ENCODE data around the gene TMEM217.
A peak's percentile ranks its signal among the peaks of the same experiment; 100 is the strongest.

TMEM217 gene

GRCh38 chr6:37177935-37178517 is 79.9 kb downstream of the TMEM217 start:
- no peak for DNase-seq

GRCh38 chr6:37177077-37177934 is 80.6 kb downstream of the TMEM217 start:
- DNase-seq, result no peak

- no peak for DNase-seq
Observed at GRCh38 chr6:37176268-37177076, 81.5 kb downstream of the TMEM217 start.

- no peak for DNase-seq
Observed at GRCh38 chr6:37175332-37176267, 82.3 kb downstream of the TMEM217 start.

- no peak for DNase-seq
Observed at GRCh38 chr6:37174515-37175331, 83.2 kb downstream of the TMEM217 start.

GRCh38 chr6:37174196-37174514 is 83.8 kb downstream of the TMEM217 start:
- DNase-seq, result no peak

- peak; percentile 48 for DNase-seq
Observed at GRCh38 chr6:37173493-37174195, 84.3 kb downstream of the TMEM217 start.

GRCh38 chr6:37172912-37173492 is 84.9 kb downstream of the TMEM217 start:
- DNase-seq, result no peak

GRCh38 chr6:37171970-37172812 is 85.8 kb downstream of the TMEM217 start:
- peak; percentile 83 for DNase-seq

GRCh38 chr6:37171201-37171969 is 86.6 kb downstream of the TMEM217 start:
- peak; percentile 43 for DNase-seq

- peak; percentile 56 for DNase-seq
Observed at GRCh38 chr6:37170273-37171200, 87.4 kb downstream of the TMEM217 start.

- peak; percentile 100 for DNase-seq
Observed at GRCh38 chr6:37169496-37170272, 88.3 kb downstream of the TMEM217 start, which contains the start of gene PIM1. Gene PIM1, plus strand, starts transcription at chr6:37170152. Its CDS starts 424 bp downstream, at chr6:37170576.

- DNase-seq, result peak; percentile 38
Observed at GRCh38 chr6:37168811-37169495, 89.0 kb downstream of the TMEM217 start.

GRCh38 chr6:37168163-37168758 is 89.7 kb downstream of the TMEM217 start:
- DNase-seq, result no peak

- no peak for DNase-seq
Observed at GRCh38 chr6:37162740-37163139, 95.2 kb downstream of the TMEM217 start.
